ENCODE results near the gene F2RL2.

Gene F2RL2

DNA sequence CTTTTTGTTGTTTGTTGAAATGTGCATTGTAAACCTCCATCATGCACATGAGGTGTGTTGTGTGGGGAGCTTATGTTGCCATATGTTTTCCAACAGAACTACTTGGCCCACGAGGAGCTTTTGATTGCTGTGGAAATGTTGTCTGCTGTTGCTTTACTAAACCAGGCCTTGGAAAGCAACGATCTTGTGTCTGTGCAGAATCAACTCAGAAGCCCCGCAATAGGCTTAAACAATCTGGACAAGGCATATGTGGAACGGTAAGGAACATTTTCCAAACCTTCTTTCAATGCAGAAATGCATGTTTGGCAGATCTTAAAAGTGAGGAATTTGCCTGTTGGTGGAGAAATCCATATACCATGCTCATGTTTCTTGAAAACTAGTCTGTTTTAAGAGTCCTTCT lies 22.5 kb downstream of the F2RL2 start:
- TF ChIP-seq, protein P1, sequence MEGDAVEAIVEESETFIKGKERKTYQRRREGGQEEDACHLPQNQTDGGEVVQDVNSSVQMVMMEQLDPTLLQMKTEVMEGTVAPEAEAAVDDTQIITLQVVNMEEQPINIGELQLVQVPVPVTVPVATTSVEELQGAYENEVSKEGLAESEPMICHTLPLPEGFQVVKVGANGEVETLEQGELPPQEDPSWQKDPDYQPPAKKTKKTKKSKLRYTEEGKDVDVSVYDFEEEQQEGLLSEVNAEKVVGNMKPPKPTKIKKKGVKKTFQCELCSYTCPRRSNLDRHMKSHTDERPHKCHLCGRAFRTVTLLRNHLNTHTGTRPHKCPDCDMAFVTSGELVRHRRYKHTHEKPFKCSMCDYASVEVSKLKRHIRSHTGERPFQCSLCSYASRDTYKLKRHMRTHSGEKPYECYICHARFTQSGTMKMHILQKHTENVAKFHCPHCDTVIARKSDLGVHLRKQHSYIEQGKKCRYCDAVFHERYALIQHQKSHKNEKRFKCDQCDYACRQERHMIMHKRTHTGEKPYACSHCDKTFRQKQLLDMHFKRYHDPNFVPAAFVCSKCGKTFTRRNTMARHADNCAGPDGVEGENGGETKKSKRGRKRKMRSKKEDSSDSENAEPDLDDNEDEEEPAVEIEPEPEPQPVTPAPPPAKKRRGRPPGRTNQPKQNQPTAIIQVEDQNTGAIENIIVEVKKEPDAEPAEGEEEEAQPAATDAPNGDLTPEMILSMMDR (IDR thresholded peaks at IDR 0.05; ENCODE audit: insufficient read depth, missing control alignments): no peak
- no peak for FAIRE-seq

DNA sequence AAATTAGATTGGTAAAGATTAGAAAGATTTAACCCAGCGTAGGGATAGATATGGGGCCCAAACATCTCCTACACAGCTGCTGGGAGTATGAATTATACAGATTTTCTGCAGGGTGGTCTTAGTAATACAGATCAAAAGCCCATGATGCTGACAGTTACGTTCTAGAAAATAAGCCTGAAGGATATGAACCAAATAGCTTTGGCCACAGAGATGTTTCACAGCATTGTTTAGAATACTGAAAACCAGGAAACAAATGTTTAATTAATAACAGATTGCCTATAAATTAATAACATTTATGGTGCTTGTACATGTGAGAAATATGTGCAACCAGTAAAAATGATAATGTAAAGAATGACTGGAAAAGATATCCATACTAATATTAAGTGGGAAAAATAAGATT lies 24.7 kb downstream of the F2RL2 start:
- TF ChIP-seq, protein P1 (IDR thresholded peaks at IDR 0.05; ENCODE audit: insufficient read depth, missing control alignments): no peak
- no peak for FAIRE-seq
- no peak for DNase-seq (ENCODE audit: insufficient read length, low spot score)

More for the DNA sequence above, 22.5 kb downstream of the F2RL2 start:
- DNase-seq (ENCODE audit: insufficient read length, low spot score): no peak

DNA sequence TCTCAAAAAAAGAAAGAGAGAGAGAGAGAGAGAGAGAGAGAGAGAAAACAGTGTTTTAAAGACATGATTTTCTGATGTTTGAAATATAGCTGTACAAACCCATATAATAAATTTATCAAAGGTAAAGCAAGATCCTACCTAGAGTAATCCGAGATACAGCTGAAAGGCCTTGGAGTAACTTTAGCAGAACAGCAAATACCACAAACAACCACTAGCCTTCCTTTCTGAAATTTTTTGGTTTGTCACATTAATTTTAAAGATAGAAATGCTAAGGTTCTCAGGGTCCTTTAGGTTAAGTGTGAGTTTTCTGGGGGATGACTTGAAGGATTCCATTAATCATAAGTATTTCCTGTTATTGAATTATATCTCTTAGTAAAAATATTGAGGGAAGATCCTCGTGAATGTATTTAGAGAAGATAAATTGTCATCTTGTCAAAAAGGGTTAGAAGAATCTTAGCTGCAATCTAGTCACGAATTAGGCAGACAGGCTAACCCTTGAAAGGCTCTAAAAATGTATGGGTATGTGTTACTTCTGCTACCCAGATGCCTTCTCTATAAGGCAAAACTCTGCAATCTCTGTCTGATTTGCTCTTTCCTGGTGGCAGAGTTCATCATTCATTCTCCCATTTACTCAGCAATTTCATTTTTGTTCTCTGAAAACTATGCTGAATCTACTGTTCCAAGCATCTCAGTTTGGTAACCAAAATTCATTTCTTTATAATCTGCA lies 27.3 kb downstream of the F2RL2 start:
- no peak for FAIRE-seq

DNA sequence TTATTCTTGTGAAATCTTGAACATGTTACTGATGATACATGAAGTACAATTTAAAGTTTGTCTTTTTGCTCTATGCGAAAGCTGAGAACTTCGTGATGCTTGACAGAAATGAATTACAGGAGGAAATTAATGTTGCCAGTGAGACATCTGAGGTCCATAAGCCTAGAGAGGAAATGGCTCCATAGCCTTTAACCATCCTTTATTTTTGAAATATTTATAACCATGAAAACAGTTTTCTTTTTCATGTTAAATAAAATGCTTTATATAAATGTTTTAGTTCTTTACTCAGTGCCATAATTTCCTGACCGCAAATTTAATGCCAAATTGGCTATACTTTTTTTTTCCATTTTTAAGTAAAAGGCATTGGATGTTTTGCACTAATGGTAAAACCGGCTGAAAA lies 29.1 kb downstream of the F2RL2 start:
- TF ChIP-seq, protein P1 (IDR thresholded peaks at IDR 0.05; ENCODE audit: insufficient read depth, missing control alignments): no peak
- FAIRE-seq (no peak), DNase-seq (ENCODE audit: insufficient read length, low spot score) (no peak)

More for the DNA sequence above, 27.3 kb downstream of the F2RL2 start:
- DNase-seq (ENCODE audit: insufficient read length, low spot score): no peak
- TF ChIP-seq, protein P1 (IDR thresholded peaks at IDR 0.05; ENCODE audit: insufficient read depth, missing control alignments): no peak

DNA sequence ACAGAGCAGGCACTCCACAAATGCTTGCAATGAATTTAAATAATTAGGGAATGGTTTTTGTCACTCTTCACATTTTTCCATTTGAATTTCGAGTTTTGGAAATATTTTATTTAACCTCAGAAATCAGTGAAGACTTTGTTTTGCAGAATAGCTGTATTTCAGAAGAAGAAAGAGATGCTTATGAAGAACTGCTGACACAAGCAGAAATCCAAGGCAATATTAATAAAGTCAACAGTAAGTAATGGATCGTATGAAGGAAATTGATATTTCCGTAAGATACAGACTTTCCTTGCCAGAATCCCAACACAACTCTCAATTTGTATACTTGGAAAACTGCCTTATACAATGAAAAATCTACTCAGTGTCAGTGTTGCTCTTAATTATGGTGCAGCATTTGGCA lies 30.5 kb downstream of the F2RL2 start:
- TF ChIP-seq, protein P1 (IDR thresholded peaks at IDR 0.05; ENCODE audit: insufficient read depth, missing control alignments): no peak
- no peak for FAIRE-seq
- no peak for DNase-seq (ENCODE audit: insufficient read length, low spot score)

DNA sequence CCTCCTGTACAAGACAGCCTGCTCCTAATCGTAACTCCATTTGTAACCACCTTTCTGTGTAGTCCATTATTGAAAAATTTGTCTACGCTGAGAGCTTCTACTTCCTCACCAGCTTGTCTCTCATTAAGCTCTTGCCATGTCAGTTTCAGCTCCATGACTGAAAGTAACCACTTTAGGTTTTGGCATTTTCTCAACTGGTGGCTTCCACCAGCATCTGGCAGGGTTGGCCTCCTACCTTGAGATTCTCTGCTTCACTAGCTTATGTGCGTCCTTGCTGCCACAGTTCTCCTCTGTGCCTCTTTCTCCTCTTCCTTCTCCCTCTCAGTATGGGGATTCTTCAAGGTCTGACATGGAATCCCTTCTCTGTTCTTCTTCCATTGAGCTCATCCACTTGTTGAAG lies 31.8 kb downstream of the F2RL2 start:
- FAIRE-seq (no peak), DNase-seq (ENCODE audit: insufficient read length, low spot score) (no peak)
- TF ChIP-seq, protein P1 (IDR thresholded peaks at IDR 0.05; ENCODE audit: insufficient read depth, missing control alignments): no peak

DNA sequence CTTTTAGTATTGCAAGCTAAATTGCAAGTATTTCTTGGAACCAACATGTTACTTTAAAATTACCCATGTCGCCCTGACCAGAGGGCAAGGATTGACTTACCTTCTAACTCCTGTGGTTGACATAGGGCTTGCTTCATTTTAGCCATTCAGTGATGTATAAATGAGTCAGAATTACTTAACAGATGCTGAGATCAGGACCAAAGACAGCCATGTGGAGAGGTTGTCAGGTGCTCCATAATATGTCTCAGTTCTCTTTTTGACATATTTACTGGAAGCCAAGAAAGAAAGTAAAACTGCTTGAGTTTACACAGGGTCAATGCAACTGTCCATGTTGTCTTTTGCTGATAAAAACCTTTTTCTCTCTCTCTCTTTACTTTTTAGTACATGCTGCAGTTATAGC lies 33.2 kb downstream of the F2RL2 start:
- FAIRE-seq (no peak), DNase-seq (ENCODE audit: insufficient read length, low spot score) (no peak)
- TF ChIP-seq, protein P1 (IDR thresholded peaks at IDR 0.05; ENCODE audit: insufficient read depth, missing control alignments): no peak

Data from D721Med (cell line).